ENCODE data around the gene EFHD1. TPM values are rescaled to one million over a fixed set of nuclear protein-coding genes. Genes with fewer than 3 reads are reported as not detected.
"Not testable (repeated sequence)": the region's sequence is repeated elsewhere in the genome, so short reads cannot be mapped to it uniquely, and the experiment has no call there.

EFHD1 gene
- total and polyA plus RNA-seq, 5 donors from 2014 or later: 0.52 to 1.3 (median 1.0) TPM

GRCh38 chr2:232689152-232689910, 55.9 kb downstream of the EFHD1 start:
- Histone ChIP-seq H3K27me3 (ENCODE audit: control insufficient read depth, insufficient read depth, low read length) (no peaks in the 10 kb centered on the region), H3K4me3 (ENCODE audit: low read depth, low read length) (no peak overlapping the region), H3K27ac (ENCODE audit: insufficient read depth, low read length, poor library complexity, severe bottlenecking) (no peak overlapping the region), H3K4me1 (ENCODE audit: control insufficient read depth, insufficient read depth, low read length, poor library complexity, severe bottlenecking) (no peaks in the 10 kb centered on the region), H3K9me3 (ENCODE audit: control insufficient read depth in 2 of 2, low read length in 2 of 2) (no peaks in the 10 kb centered on the region), H3K36me3 (ENCODE audit: control insufficient read depth, insufficient read depth, low read length) (no peaks in the 10 kb centered on the region)
- no peak overlapping the region for H3K27ac Mint-ChIP-seq
- H3K36me3 Mint-ChIP-seq: no peaks in the 10 kb centered on the region
- DNase-seq: no peak
- H3K27me3 Mint-ChIP-seq: peaks cover 8% of the 10 kb centered on the region
- no peak for ATAC-seq (ENCODE audit: low read depth in 2 of 2)
- H3K9me3 Mint-ChIP-seq: peaks cover 0 to 4% (median 0%) of the 10 kb centered on the region in 7 donors
- no peaks in the 10 kb centered on the region for H3K4me1 Mint-ChIP-seq
- no peak overlapping the region for H3K4me3 Mint-ChIP-seq

- not testable (repeated sequence) for H3K36me3 Mint-ChIP-seq; H3K4me3 ChIP-seq (ENCODE audit: low read depth, low read length); H3K9me3 Mint-ChIP-seq; H3K4me3 Mint-ChIP-seq; H3K9me3 ChIP-seq (ENCODE audit: control insufficient read depth in 2 of 2, low read length in 2 of 2); H3K27me3 Mint-ChIP-seq; H3K27me3 ChIP-seq (ENCODE audit: control insufficient read depth, insufficient read depth, low read length); ATAC-seq (ENCODE audit: low read depth in 2 of 2); DNase-seq; H3K4me1 Mint-ChIP-seq; H3K27ac Mint-ChIP-seq; H3K4me1 ChIP-seq (ENCODE audit: control insufficient read depth, insufficient read depth, low read length, poor library complexity, severe bottlenecking); H3K36me3 ChIP-seq (ENCODE audit: control insufficient read depth, insufficient read depth, low read length); H3K27ac ChIP-seq (ENCODE audit: insufficient read depth, low read length, poor library complexity, severe bottlenecking)
Observed at GRCh38 chr2:232691117-232691516, 57.7 kb downstream of the EFHD1 start.

GRCh38 chr2:232693344-232693743, 59.9 kb downstream of the EFHD1 start:
- Histone ChIP-seq H3K9me3 (ENCODE audit: control insufficient read depth in 2 of 2, low read length in 2 of 2) (no peaks in the 10 kb centered on the region), H3K27me3 (ENCODE audit: control insufficient read depth, insufficient read depth, low read length) (no peaks in the 10 kb centered on the region), H3K36me3 (ENCODE audit: control insufficient read depth, insufficient read depth, low read length) (no peaks in the 10 kb centered on the region), H3K27ac (ENCODE audit: insufficient read depth, low read length, poor library complexity, severe bottlenecking) (no peak overlapping the region), H3K4me3 (ENCODE audit: low read depth, low read length) (no peak overlapping the region), H3K4me1 (ENCODE audit: control insufficient read depth, insufficient read depth, low read length, poor library complexity, severe bottlenecking) (peaks cover 8% of the 10 kb centered on the region)
- Mint-ChIP-seq H3K27ac (peak overlapping the region in 2 of 3 donors; percentile 6 to 23), H3K9me3 (peaks cover 0 to 6% (median 0%) of the 10 kb centered on the region in 7 donors), H3K36me3 (no peaks in the 10 kb centered on the region), H3K27me3 (no peaks in the 10 kb centered on the region), H3K4me1 (peaks cover under 1 to 18% (median 8%) of the 10 kb centered on the region in 4 donors), H3K4me3 (peak overlapping the region in 1 of 4 donors; percentile 9)
- ATAC-seq (ENCODE audit: low read depth in 2 of 2) (no peak), DNase-seq (no peak)

GRCh38 chr2:232696609-232697058, 63.2 kb downstream of the EFHD1 start:
- Mint-ChIP-seq H3K4me3 (peak overlapping the region; percentile 92 to 98 (median 96)), H3K4me1 (peaks cover 19 to 41% (median 34%) of the 10 kb centered on the region in 4 donors), H3K9me3 (peaks cover 0 to 6% (median 0%) of the 10 kb centered on the region in 7 donors), H3K27ac (peak overlapping the region; percentile 29 to 96 (median 81)), H3K27me3 (no peaks in the 10 kb centered on the region), H3K36me3 (peaks cover 10% of the 10 kb centered on the region)
- ATAC-seq (ENCODE audit: low read depth in 2 of 2) (no peak), DNase-seq (no peak)
- Histone ChIP-seq H3K9me3 (ENCODE audit: control insufficient read depth in 2 of 2, low read length in 2 of 2) (no peaks in the 10 kb centered on the region), H3K4me1 (ENCODE audit: control insufficient read depth, insufficient read depth, low read length, poor library complexity, severe bottlenecking) (peaks cover 40% of the 10 kb centered on the region), H3K36me3 (ENCODE audit: control insufficient read depth, insufficient read depth, low read length) (no peaks in the 10 kb centered on the region), H3K4me3 (ENCODE audit: low read depth, low read length) (peak overlapping the region; percentile 61), H3K27ac (ENCODE audit: insufficient read depth, low read length, poor library complexity, severe bottlenecking) (peak overlapping the region; percentile 85), H3K27me3 (ENCODE audit: control insufficient read depth, insufficient read depth, low read length) (no peaks in the 10 kb centered on the region)

- Mint-ChIP-seq H3K4me1 (peaks cover 19 to 43% (median 36%) of the 10 kb centered on the region in 4 donors), H3K27ac (peak within 1 kb of the TSS; percentile 69 to 97 (median 96))
Observed at GRCh38 chr2:232697059-232697806, 63.8 kb downstream of the EFHD1 start, which contains the start of gene GIGYF2. TSS of gene GIGYF2 (plus strand) at chr2:232697331. CDS start at chr2:232735198, 37,867 bp downstream.

GRCh38 chr2:232697807-232698110, 64.4 kb downstream of the EFHD1 start:
- peaks cover 42% of the 10 kb centered on the region for H3K4me1 ChIP-seq (ENCODE audit: control insufficient read depth, insufficient read depth, low read length, poor library complexity, severe bottlenecking)
- Mint-ChIP-seq H3K4me3 (peak overlapping the region; percentile 92 to 98 (median 96)), H3K27ac (peak overlapping the region; percentile 69 to 97 (median 96))

More at GRCh38 chr2:232697059-232697806, 63.8 kb downstream of the EFHD1 start, which contains the start of gene GIGYF2:
- Histone ChIP-seq H3K4me3 (ENCODE audit: low read depth, low read length) (peak within 1 kb of the TSS; percentile 74), H3K36me3 (ENCODE audit: control insufficient read depth, insufficient read depth, low read length) (peaks cover under 1% of the 10 kb centered on the region), H3K27me3 (ENCODE audit: control insufficient read depth, insufficient read depth, low read length) (no peaks in the 10 kb centered on the region), H3K27ac (ENCODE audit: insufficient read depth, low read length, poor library complexity, severe bottlenecking) (peak within 1 kb of the TSS; percentile 85), H3K4me1 (ENCODE audit: control insufficient read depth, insufficient read depth, low read length, poor library complexity, severe bottlenecking) (peaks cover 42% of the 10 kb centered on the region), H3K9me3 (ENCODE audit: control insufficient read depth in 2 of 2, low read length in 2 of 2) (no peaks in the 10 kb centered on the region)
- H3K36me3 Mint-ChIP-seq: peaks cover 10% of the 10 kb centered on the region
- peak; percentile 85 to 89 for ATAC-seq (ENCODE audit: low read depth in 2 of 2)
- peak; percentile 85 to 95 (median 88) for DNase-seq
- H3K27me3 Mint-ChIP-seq: no peaks in the 10 kb centered on the region
- peaks cover 0 to 6% (median 0%) of the 10 kb centered on the region in 7 donors for H3K9me3 Mint-ChIP-seq
- H3K4me3 Mint-ChIP-seq: peak within 1 kb of the TSS; percentile 92 to 98 (median 96)

GRCh38 chr2:232698556-232699091, 65.2 kb downstream of the EFHD1 start:
- ATAC-seq (ENCODE audit: low read depth in 2 of 2) (no peak), DNase-seq (no peak)
- Mint-ChIP-seq H3K27ac (peak overlapping the region; percentile 70 to 96 (median 85)), H3K4me3 (peak overlapping the region; percentile 92 to 98 (median 96)), H3K27me3 (no peaks in the 10 kb centered on the region), H3K4me1 (peaks cover 26 to 54% (median 44%) of the 10 kb centered on the region in 4 donors), H3K36me3 (peaks cover 14% of the 10 kb centered on the region), H3K9me3 (peaks cover 0 to 6% (median 0%) of the 10 kb centered on the region in 7 donors)
- H3K9me3 ChIP-seq (ENCODE audit: control insufficient read depth in 2 of 2, low read length in 2 of 2): no peaks in the 10 kb centered on the region
- H3K27me3 ChIP-seq (ENCODE audit: control insufficient read depth, insufficient read depth, low read length): no peaks in the 10 kb centered on the region
- peaks cover 45% of the 10 kb centered on the region for H3K4me1 ChIP-seq (ENCODE audit: control insufficient read depth, insufficient read depth, low read length, poor library complexity, severe bottlenecking)
- no peak overlapping the region for H3K27ac ChIP-seq (ENCODE audit: insufficient read depth, low read length, poor library complexity, severe bottlenecking)
- peak overlapping the region; percentile 74 for H3K4me3 ChIP-seq (ENCODE audit: low read depth, low read length)
- H3K36me3 ChIP-seq (ENCODE audit: control insufficient read depth, insufficient read depth, low read length): peaks cover 7% of the 10 kb centered on the region

More at GRCh38 chr2:232697807-232698110, 64.4 kb downstream of the EFHD1 start:
- ATAC-seq (ENCODE audit: low read depth in 2 of 2) (no peak), DNase-seq (no peak)
- H3K9me3 ChIP-seq (ENCODE audit: control insufficient read depth in 2 of 2, low read length in 2 of 2): no peaks in the 10 kb centered on the region
- no peaks in the 10 kb centered on the region for H3K27me3 Mint-ChIP-seq
- H3K36me3 ChIP-seq (ENCODE audit: control insufficient read depth, insufficient read depth, low read length): peaks cover 6% of the 10 kb centered on the region
- peaks cover 19 to 47% (median 38%) of the 10 kb centered on the region in 4 donors for H3K4me1 Mint-ChIP-seq
- peak overlapping the region; percentile 85 for H3K27ac ChIP-seq (ENCODE audit: insufficient read depth, low read length, poor library complexity, severe bottlenecking)
- H3K9me3 Mint-ChIP-seq: peaks cover 0 to 6% (median 0%) of the 10 kb centered on the region in 7 donors
- H3K4me3 ChIP-seq (ENCODE audit: low read depth, low read length): peak overlapping the region; percentile 74
- no peaks in the 10 kb centered on the region for H3K27me3 ChIP-seq (ENCODE audit: control insufficient read depth, insufficient read depth, low read length)
- peaks cover 10% of the 10 kb centered on the region for H3K36me3 Mint-ChIP-seq
